ENCODE data around the gene AGBL4. TPM values are rescaled to one million over a fixed set of nuclear protein-coding genes. Genes with fewer than 3 reads are reported as not detected.

The AGBL4 gene
- total and polyA plus RNA-seq, 2 of the 4 experiments (the other 2 are of a cell fraction) = not detected

GRCh38 chr1:48875552-48876329 is 1148.0 kb downstream of the AGBL4 start:
- Histone ChIP-seq H2AK5ac (ENCODE audit: low read depth, low read length) (no peak overlapping the region), H2BK20ac (ENCODE audit: low read depth, low read length) (no peak overlapping the region), H4K91ac (ENCODE audit: insufficient read depth, low read depth, low read length) (no peak overlapping the region), H3K36me3 (ENCODE audit: control insufficient read depth, insufficient read depth, low read length) (no peaks in the 10 kb centered on the region), H3K4me2 (ENCODE audit: low read depth, low read length) (no peak overlapping the region), H4K8ac (ENCODE audit: low read depth in 2 of 2, low read length in 2 of 2) (no peak overlapping the region), H3K27me3 (ENCODE audit: control insufficient read depth, insufficient read depth, low read length) (no peaks in the 10 kb centered on the region), H3K9me1 (ENCODE audit: insufficient read depth, low read length) (no peaks in the 10 kb centered on the region), H3K18ac (ENCODE audit: low read depth, low read length) (no peak overlapping the region), H3K4ac (ENCODE audit: low read depth, low read length) (no peak overlapping the region), H3K4me3 (ENCODE audit: insufficient read depth, low read depth, low read length) (no peak overlapping the region), H2AK9ac (replicated peaks; ENCODE audit: low read depth, low read length, poor library complexity) (no peak overlapping the region), H3K14ac (replicated peaks; ENCODE audit: low read depth, low read length) (no peak overlapping the region), H3K56ac (ENCODE audit: extremely low read depth, insufficient read depth, low read length) (no peak overlapping the region), H3K9me3 (ENCODE audit: control insufficient read depth, insufficient read depth, low read length) (peaks cover 6% of the 10 kb centered on the region; the same call in 1 of the 2 replicates), H2BK5ac (ENCODE audit: low read depth, low read length, poor library complexity, severe bottlenecking) (no peak overlapping the region), H3K27ac (ENCODE audit: insufficient read depth, low read length) (no peak overlapping the region), H2BK120ac (ENCODE audit: low read depth, low read length) (no peak overlapping the region), H3K23ac (ENCODE audit: low read depth, low read length) (no peak overlapping the region), H3K4me1 (ENCODE audit: control insufficient read depth, insufficient read depth, low read length) (no peaks in the 10 kb centered on the region), H4K20me1 (ENCODE audit: insufficient read depth, low read length) (no peaks in the 10 kb centered on the region), H3K79me1 (ENCODE audit: low read depth in 1 of 2, low read length in 2 of 2) (no peaks in the 10 kb centered on the region), H3K9ac (ENCODE audit: low read depth, low read length) (no peak overlapping the region), H4K5ac (ENCODE audit: low read depth, low read length) (no peak overlapping the region), H2AFZ (replicated peaks; ENCODE audit: low read length, poor library complexity) (no peak overlapping the region), H2BK15ac (ENCODE audit: low read depth, low read length) (no peak overlapping the region)
- POLR2A ChIA-PET (ENCODE audit: unreplicated experiment) = no interaction called here
- DNase-seq (no peak), ATAC-seq (ENCODE audit: low read depth) (no peak)
- dilution Hi-C loops (cut with HindIII; ENCODE audit: low sequenced_read_pairs, unreplicated experiment) = no loop called here
- TF ChIP-seq, protein P1, sequence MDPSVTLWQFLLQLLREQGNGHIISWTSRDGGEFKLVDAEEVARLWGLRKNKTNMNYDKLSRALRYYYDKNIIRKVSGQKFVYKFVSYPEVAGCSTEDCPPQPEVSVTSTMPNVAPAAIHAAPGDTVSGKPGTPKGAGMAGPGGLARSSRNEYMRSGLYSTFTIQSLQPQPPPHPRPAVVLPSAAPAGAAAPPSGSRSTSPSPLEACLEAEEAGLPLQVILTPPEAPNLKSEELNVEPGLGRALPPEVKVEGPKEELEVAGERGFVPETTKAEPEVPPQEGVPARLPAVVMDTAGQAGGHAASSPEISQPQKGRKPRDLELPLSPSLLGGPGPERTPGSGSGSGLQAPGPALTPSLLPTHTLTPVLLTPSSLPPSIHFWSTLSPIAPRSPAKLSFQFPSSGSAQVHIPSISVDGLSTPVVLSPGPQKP (IDR thresholded peaks at IDR 0.05; ENCODE audit: borderline replicate concordance, low read depth, low read length) = no peak
- TF ChIP-seq SMC3 (IDR thresholded peaks at IDR 0.05; ENCODE audit: low read depth, low read length) = no peak
- no peak for TF ChIP-seq RCOR1 (IDR thresholded peaks at IDR 0.05; ENCODE audit: insufficient replicate concordance, low read length)
- TF ChIP-seq NFE2L2 (IDR thresholded peaks at IDR 0.05; ENCODE audit: low read depth, low read length) = no peak
- TF ChIP-seq RFX5 (IDR thresholded peaks at IDR 0.05; ENCODE audit: low read depth, low read length) = no peak
- TF ChIP-seq, protein P2, sequence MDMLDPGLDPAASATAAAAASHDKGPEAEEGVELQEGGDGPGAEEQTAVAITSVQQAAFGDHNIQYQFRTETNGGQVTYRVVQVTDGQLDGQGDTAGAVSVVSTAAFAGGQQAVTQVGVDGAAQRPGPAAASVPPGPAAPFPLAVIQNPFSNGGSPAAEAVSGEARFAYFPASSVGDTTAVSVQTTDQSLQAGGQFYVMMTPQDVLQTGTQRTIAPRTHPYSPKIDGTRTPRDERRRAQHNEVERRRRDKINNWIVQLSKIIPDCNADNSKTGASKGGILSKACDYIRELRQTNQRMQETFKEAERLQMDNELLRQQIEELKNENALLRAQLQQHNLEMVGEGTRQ (IDR thresholded peaks at IDR 0.05; ENCODE audit: low read depth, low read length) = no peak
- TF ChIP-seq MXI1 (IDR thresholded peaks at IDR 0.05; ENCODE audit: borderline replicate concordance, low read depth, low read length) = no peak
- no peak for TF ChIP-seq RAD21 (IDR thresholded peaks at IDR 0.05; ENCODE audit: low read length)
- TF ChIP-seq MAZ (IDR thresholded peaks at IDR 0.05; ENCODE audit: borderline replicate concordance, low read depth, low read length) = no peak
- no peak for TF ChIP-seq BHLHE40 (IDR thresholded peaks at IDR 0.05; ENCODE audit: low read depth, low read length)
- TF ChIP-seq FOS (IDR thresholded peaks at IDR 0.05; ENCODE audit: low read depth, low read length) = no peak
- WGBS, 2 experiments (ENCODE audit: extremely low coverage in 2 of 2, insufficient read length in 1 of 2) = 29% methylated on average over 1 of the region's 8 CpGs; no CpG with 5 or more reads in 1 of the 2 experiments
- CTCF ChIA-PET = no interaction called here
- in situ Hi-C loops (cut with MboI; ENCODE audit: low sequenced_read_pairs) = no loop called here
- no TSS peak for BruUV-seq (replicated peaks)
- intact Hi-C loops (cut with micrococcal nuclease) = no loop called here
